ENCODE measurements around the gene SMAD9.

Gene SMAD9

DNA sequence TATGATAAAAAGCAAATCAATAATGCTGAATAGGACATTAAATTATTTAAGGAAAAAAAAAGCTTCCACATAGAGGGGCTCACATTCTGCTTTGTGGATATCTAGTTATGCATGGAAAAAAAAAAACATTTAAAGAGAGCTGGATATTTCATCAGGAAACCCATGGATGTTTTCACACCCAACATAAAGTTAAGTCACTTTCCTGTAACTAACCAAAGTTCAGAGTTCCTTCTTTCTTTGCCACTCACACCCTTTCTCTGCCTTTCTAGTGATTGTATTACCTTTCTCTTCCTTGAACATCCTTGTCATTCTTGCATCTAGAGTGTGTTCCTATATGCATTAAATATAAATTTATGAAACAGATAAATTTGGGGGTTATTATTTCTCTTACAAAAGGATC lies 53.8 kb downstream of the SMAD9 start:
- no peak for TF ChIP-seq POLR2A (IDR thresholded peaks at IDR 0.05; ENCODE audit: low read depth, low read length)
- FAIRE-seq = no peak
- DNase-seq (ENCODE audit: insufficient read length, low spot score) = no peak

DNA sequence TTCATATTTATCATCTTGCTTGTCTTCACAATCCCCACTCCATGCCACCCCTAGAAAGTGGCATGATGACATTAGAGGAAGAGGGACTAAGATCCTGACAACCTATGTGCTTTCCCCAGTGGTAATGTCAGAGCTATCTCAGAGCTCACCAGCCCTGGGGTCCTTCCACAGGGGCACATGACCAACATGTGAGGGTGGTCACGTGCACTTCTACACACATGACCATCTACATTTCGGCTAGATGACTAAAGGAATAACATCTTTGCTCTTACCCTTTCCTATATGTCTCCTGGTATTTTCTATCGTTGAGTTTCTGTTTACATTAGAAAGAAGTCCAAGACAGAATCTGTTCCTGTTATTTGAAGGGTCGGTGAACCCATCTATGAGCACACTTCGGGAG lies 54.8 kb downstream of the SMAD9 start:
- FAIRE-seq (no peak), DNase-seq (ENCODE audit: insufficient read length, low spot score) (no peak)
- TF ChIP-seq POLR2A (IDR thresholded peaks at IDR 0.05; ENCODE audit: low read depth, low read length) = no peak

DNA sequence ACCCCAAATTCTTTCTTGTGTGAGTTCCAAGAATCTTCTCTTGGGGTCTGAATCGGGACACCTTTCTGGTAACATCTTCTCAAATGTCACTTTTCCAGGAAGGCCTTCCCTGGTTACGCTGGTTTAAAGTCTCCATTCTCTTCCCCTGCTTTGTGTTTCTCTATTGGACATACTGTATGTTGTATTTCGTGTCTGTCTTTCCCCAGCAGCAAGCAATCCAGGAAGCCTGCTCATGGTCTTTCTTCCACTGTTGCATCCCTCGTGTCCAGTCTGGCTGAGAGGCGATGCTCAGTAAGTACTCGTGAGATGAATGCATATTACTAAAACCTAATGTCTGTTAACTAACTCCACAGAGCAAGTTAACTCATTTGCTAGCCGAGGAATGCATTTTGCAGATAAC lies 57.3 kb downstream of the SMAD9 start:
- no peak for TF ChIP-seq POLR2A (IDR thresholded peaks at IDR 0.05; ENCODE audit: low read depth, low read length)
- no peak for FAIRE-seq
- DNase-seq (ENCODE audit: insufficient read length, low spot score) = no peak

DNA sequence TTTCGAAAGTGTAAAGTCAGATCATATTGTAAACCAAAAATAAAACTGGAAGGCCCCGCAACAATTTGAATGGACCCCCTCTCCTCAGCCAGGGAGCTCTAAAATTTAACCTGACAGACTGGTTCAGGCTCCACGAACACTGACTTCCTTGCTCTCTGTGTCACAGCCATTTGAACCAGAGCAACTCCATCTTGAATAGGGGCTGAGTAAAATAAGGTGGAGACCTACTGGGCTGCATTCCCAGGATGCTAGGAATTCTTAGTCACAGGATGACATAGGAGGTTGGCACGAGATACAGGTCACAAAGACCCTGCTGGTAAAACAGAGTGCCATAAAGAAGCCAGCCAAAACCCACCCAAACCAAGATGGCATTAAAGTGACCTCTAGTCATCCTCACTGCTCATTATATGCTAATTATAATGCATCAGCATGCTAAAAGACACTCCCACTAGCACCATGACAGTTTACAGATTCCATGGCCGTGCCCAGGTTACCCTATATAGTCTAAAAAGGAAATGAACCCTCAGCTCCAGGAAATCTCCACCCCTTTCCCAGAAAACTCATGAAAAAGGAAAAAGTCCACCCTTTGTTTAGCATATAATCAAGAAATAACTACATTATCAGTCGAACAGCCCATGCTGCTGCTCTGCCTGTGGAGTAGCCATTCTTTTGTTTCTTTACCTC lies 57.9 kb downstream of the SMAD9 start:
- DNase-seq (ENCODE audit: insufficient read length, low spot score) (no peak), FAIRE-seq (no peak)
- no peak for TF ChIP-seq POLR2A (IDR thresholded peaks at IDR 0.05; ENCODE audit: low read depth, low read length)

DNA sequence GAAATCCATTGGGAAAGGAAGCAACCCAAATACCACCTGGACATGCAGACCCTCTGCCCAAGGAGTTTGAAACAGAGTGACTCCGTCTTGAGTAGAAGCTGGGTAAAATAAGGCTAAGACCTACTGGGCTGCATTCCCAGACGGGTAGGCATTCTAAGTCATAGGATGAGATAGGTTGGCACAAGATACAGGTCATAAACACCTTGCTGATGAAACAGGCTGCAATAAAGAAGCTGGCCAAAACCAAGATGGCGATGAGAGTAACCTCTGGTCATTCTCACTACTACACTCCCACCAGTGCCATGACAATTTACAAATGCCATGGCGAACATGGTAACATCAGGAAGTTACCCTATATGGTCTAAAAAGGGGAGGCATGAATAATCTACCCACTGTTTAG lies 60.8 kb downstream of the SMAD9 start:
- FAIRE-seq (no peak), DNase-seq (ENCODE audit: insufficient read length, low spot score) (no peak)
- TF ChIP-seq POLR2A (IDR thresholded peaks at IDR 0.05; ENCODE audit: low read depth, low read length) = no peak

DNA sequence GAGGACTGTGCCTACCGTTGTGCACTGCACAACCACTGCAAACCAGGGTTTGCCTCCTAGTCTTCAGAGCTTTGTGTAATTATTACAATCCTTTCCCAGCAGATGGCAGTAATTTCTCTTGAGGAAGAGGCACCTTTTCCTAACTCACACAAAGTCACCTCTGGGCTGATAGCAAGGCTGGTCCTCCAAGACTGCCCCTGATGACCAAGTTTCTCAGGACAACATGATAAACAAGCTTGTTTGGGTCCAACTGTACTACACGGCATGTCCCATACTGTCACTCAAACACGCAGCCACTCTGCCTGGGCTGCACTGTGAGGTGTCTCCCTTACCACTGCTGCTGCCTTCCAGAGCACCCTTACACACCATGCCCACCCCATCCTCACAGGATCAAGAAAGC lies 61.7 kb downstream of the SMAD9 start:
- no peak for TF ChIP-seq POLR2A (IDR thresholded peaks at IDR 0.05; ENCODE audit: low read depth, low read length)
- FAIRE-seq (no peak), DNase-seq (ENCODE audit: insufficient read length, low spot score) (no peak)

DNA sequence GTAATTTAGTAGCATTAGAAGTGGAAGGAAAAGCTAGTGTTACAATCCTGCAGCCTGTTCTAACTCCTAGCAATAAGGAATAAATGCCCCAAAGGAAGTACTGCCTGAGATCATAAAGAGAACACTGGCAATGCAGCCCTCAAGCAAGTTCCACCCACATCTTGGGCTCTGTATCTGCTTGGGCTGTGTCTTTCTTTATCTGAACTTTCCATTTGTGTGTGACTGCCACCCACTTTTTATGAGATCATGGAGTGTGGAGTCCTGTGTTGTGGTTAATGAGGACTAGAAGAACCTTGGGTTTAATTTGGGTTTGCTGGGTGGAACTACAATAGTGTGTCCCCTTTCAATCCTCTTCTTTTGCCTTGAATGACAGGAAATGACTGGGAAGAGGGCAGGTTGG lies 62.8 kb downstream of the SMAD9 start:
- DNase-seq (ENCODE audit: insufficient read length, low spot score) (no peak), FAIRE-seq (no peak)
- TF ChIP-seq POLR2A (IDR thresholded peaks at IDR 0.05; ENCODE audit: low read depth, low read length) = no peak

DNA sequence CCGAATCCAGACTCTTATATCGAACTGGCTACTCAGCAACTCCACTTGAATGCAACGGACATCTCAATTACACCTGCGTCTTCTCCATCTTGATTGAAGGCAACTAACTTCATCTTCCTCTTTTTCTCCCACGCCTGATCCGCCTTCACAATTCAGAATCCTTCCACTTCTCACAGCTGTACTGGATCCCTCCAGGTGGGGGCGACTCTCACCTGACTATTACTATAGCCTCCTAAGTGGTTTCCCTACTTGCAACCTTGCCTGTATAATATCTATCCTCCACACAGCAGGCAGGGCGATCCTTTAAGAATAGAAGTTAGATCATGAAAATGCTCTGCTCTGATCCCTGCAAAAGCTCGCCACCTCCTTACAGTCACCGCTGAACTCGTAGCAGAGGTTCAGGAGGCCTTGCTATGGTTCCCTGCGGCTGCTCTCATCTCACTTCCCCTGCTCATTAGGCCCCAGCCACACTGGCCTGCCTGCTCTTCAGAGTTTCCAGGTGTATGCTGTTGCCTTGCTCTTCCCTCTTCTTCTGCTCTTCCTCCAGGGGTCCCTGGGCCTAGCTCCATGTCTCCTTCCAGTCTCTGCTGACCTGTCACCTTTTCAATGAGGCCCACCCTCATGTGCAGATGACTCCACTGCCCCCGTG lies 69.1 kb downstream of the SMAD9 start:
- no peak for FAIRE-seq
- DNase-seq (ENCODE audit: insufficient read length, low spot score) = no peak
- no peak for TF ChIP-seq POLR2A (IDR thresholded peaks at IDR 0.05; ENCODE audit: low read depth, low read length)

DNA sequence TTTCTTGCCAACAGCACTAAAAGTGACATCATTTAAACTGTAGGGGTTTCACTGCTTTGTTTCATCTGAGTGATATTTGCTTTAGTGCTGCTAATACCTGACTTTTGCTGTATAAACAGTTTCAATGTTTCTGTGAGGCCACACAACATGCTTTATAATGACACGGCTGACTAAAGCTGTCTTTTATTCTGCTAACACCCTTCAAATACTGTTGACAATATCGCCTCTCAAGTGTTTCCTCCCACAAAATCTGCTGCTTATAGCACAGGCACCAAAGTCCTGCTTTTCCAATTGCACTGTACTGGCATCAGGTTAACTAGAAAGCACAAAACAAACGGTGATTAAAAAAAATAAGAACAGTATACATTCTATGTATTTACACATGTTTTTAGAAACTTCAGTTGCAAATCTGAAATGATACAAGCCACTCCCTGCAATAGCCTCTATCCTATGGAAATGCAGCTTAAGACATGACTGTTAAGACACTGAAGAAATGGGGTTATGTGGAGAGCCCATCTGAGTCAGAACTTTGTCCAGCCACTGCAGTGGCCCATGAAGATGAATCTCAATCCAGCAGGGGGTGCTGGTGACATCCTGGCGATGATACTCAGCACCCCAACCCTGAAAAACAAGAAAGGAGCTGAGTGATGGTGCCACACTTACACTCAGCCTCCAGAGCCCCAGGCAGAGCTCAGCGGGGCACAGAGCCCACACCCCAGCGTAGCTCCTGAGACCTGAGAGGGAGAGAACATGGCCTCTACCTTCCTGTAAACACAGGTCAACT lies 71.6 kb downstream of the SMAD9 start:
- TF ChIP-seq POLR2A (IDR thresholded peaks at IDR 0.05; ENCODE audit: low read depth, low read length) = no peak
- DNase-seq (ENCODE audit: insufficient read length, low spot score) = no peak
- no peak for FAIRE-seq

DNA sequence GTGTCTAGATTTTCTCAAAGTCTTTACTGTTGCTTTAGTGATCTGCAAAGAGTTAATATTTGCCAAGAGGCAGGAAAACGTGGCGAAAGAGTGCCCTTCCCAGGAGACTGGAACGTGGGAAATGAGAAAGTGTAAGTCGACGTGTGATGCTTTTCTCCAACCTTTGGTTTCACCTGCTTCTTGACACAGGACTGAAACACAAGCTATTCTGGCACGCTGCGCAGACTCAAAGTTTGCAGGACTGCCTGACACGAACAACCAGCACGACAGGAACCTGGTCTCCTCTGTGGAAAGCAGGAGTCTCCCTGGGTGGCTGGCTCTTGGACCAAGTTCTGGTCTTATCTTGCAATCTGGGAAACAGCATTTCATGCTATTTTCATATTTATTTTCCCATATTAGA lies 72.4 kb downstream of the SMAD9 start:
- FAIRE-seq (no peak), DNase-seq (ENCODE audit: insufficient read length, low spot score) (no peak)
- no peak for TF ChIP-seq POLR2A (IDR thresholded peaks at IDR 0.05; ENCODE audit: low read depth, low read length)

DNA sequence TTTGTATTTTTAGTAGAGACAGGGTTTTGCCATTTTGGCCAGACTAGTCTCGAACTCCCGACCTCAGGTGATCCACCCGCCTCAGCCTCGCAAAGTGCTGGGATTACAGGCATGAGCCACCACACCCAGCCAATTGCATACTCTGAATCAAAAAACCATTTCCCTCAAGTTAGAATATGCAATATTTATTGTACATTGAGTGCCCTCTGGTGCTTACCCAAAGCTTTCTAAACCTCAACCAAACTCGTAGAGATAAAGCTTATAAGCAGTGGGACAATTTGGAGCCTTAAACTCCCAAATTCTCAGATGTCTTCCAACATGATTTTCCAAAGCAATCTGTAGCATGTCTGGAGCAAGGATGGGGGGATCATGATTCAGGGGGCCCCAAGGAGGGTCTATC lies 78.6 kb downstream of the SMAD9 start:
- DNase-seq (ENCODE audit: insufficient read length, low spot score) (no peak), FAIRE-seq (no peak)
- no peak for TF ChIP-seq POLR2A (IDR thresholded peaks at IDR 0.05; ENCODE audit: low read depth, low read length)

DNA sequence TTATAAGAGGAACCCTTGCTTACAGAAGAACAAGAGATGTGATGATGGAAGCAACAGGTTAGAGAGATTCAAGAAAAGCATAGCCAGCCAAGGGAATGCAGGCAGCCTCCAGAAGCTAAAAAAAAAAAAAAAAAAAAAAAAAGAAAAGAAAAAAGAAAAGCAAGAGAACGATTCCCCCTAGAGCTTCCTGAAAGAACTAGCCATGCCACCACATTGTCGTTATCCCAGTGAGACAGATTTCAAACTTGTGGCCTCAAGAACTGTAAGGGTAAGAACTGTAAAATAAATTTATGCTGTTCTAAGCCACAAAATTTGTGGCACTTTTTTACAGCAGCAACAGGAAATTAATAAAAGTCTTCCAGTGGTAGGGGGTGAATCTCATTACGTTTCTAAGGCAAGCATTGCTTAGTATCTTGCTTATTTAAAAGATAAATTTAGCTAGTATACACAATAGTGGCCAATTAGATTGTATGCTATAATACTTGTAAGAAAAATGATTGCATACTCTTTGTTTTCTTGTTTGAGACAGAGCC lies 79.3 kb downstream of the SMAD9 start:
- no peak for TF ChIP-seq POLR2A (IDR thresholded peaks at IDR 0.05; ENCODE audit: low read depth, low read length)
- DNase-seq (ENCODE audit: insufficient read length, low spot score) (no peak), FAIRE-seq (no peak)

DNA sequence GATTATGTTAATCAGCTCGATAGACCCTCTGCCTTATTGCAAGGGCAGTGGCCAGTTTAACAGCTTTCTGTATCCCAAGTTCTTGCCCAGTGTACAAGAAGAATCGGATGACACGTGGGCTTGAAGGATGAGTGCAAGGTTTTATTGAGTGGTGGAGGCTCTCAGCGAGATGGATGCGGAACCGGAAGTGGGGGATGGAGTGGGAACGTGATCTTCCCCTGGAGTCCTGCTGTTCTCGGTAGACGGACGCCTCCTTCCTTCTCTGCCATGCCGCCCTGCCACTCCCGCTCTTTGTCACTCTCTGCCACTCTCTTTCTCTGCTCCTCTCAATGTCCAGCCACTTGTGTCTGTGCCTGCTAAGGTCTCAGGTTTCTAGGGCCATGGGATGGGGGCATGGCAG lies 80.1 kb downstream of the SMAD9 start:
- no peak for FAIRE-seq
- DNase-seq (ENCODE audit: insufficient read length, low spot score) = no peak
- TF ChIP-seq POLR2A (IDR thresholded peaks at IDR 0.05; ENCODE audit: low read depth, low read length) = no peak

DNA sequence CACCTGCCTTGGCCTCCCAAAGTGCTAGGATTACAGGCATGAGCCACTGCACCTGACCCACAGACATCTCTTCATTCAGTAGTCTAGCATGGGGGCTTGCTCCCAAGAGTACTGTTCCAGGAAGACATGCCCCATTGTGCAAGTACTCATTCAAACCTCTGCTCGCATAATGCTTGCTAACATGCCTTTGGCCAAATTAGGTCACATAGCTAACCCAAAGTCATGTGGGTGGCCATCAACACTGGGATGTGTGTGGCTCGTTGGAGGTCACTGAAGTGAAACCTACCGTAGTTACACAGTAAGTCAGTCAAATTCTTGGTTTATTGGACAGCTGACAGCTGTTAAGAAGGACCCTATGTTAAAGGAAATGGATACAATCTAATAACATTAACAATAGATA lies 80.8 kb downstream of the SMAD9 start:
- FAIRE-seq (no peak), DNase-seq (ENCODE audit: insufficient read length, low spot score) (no peak)
- TF ChIP-seq POLR2A (IDR thresholded peaks at IDR 0.05; ENCODE audit: low read depth, low read length) = no peak
